Caki2 (cell line): ENCODE results near the gene LEMD2. TPM values are rescaled to one million over a fixed set of nuclear protein-coding genes. Genes with fewer than 3 reads are reported as not detected.

Experiments
- total RNA-seq: library from RNA; depleted of rRNA; stranded (reverse); fragments of >200 nt; shearing (Covaris generic); gene quantifications from 2 replicates; pipeline ENCODE4 v1.2.3, GENCODE V29; 2014; ENCODE audit warnings: low replicate concordance; rRNA removed

Gene LEMD2
- total RNA-seq, 1 experiment from 2014 or later: 167 TPM

Other genes with a start within 250 kb of the LEMD2 start
- gene BAK1, start 208.9 kb downstream of the LEMD2 start, total RNA-seq: 101 and 103 TPM in 2 replicates
- gene ITPR3, start 167.8 kb downstream of the LEMD2 start, total RNA-seq: 59.3 and 60.1 TPM in 2 replicates
- gene UQCC2, start 77.4 kb downstream of the LEMD2 start, total RNA-seq: 41.7 and 68.5 TPM in 2 replicates
- 0.07 and 0.12 TPM in 2 replicates for gene IP6K3, start 42.2 kb downstream of the LEMD2 start, total RNA-seq
- gene MLN, start 14.9 kb upstream of the LEMD2 start, total RNA-seq: not detected in 2 replicates